SH-SY5Y (cell line): ENCODE data around the gene CMTM4.

Experiments
- GATA2 ChIP-seq: IDR thresholded peaks from 2 replicates; pipeline ENCODE4 v1.6.1; 2011; ENCODE audit warnings: mild to moderate bottlenecking, low read depth, low read length
- GATA3 ChIP-seq: IDR thresholded peaks from 2 replicates; pipeline ENCODE4 v1.6.1; 2011; ENCODE audit warnings: low read depth, mild to moderate bottlenecking, low read length, moderate library complexity

DNA sequence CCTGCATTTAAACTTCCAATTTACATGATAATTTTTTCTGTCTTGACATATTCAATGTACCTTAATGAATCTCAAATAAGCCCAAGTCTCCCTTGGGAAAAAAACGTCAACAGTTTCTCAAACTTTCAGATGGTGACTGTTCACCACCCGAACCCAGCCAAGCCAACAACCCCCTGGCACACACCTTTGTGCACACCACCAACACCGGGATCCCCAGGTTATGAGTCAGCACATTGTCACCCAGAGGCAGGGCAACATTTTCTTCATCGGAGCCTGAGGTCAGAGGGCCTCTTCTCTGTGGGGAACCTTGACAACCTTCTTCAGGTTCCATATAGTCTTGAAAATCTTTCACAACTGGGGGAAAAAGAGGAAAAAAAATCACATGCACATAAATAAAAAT is 39.3 kb upstream of the CMTM4 start:
- TF ChIP-seq GATA2 (no peak), GATA3 (no peak)
